HG02970 (cell line): ENCODE data around the gene ARL6IP4.
A peak's percentile ranks its signal among the peaks of the same experiment; 100 is the strongest.

ENCODE experiments used
- ATAC-seq: cut with Tn5 transposase; IDR thresholded peaks from one replicate; pipeline ENCODE4 v1.9.1; 2021; ENCODE audit warnings: mild to moderate bottlenecking, moderate library complexity, moderate number of reproducible peaks; ENCODE audit not compliant: unreplicated experiment, low FRiP score

ARL6IP4 gene

GRCh38 chr12:122977655-122978392 lies 2.7 kb upstream of the ARL6IP4 start:
- no peak for ATAC-seq

DNA sequence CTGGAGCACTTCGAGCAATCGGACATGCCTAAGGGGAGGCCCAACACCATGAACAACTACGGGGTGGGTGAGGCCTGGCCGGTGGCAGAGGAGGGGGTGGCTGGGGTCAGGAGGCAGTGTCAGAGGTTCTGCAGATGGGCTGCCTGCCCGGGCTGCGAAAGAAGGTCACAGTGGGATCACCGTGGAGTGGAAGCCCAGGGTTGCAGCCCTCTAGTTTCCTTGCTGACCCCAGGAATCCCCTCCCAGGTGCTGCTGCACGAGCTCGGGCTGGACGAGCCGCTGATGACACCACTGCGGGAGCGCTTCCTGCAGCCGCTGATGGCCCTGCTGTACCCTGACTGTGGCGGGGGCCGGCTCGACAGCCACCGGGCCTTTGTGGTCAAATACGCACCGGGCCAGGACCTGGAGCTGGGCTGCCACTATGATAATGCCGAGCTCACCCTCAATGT lies 1.9 kb upstream of the ARL6IP4 start:
- ATAC-seq: no peak

- no peak for ATAC-seq
These were observed 1.2 kb upstream of the ARL6IP4 start for GRCh38 chr12:122979001-122979907.

- no peak for ATAC-seq
These were observed 636 bp upstream of the ARL6IP4 start for GRCh38 chr12:122979908-122980182.

DNA sequence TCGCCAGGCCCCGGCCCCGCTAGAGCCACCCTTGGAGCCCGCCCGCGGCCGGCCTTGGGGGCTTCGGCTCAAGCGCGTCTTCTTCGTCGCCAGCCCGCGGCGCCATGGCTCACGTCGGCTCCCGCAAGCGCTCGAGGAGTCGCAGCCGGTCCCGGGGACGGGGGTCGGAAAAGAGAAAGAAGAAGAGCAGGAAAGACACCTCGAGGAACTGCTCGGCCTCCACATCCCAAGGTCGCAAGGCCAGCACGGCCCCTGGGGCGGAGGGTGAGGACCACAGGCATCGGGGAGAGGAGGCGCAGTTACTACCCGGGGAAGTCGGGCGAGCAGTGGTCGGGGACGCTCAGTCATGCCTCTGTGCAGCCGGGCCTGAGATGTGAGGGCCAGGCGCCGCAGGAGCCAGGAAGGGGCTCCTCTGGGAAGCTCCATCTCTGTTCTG lies 573 bp downstream of the ARL6IP4 start:
- ATAC-seq: peak; percentile 25

- no peak for ATAC-seq
These were observed 1.4 kb downstream of the ARL6IP4 start for GRCh38 chr12:122981587-122982476.

- no peak for ATAC-seq
These were observed 2.0 kb downstream of the ARL6IP4 start for GRCh38 chr12:122982477-122982815.

DNA sequence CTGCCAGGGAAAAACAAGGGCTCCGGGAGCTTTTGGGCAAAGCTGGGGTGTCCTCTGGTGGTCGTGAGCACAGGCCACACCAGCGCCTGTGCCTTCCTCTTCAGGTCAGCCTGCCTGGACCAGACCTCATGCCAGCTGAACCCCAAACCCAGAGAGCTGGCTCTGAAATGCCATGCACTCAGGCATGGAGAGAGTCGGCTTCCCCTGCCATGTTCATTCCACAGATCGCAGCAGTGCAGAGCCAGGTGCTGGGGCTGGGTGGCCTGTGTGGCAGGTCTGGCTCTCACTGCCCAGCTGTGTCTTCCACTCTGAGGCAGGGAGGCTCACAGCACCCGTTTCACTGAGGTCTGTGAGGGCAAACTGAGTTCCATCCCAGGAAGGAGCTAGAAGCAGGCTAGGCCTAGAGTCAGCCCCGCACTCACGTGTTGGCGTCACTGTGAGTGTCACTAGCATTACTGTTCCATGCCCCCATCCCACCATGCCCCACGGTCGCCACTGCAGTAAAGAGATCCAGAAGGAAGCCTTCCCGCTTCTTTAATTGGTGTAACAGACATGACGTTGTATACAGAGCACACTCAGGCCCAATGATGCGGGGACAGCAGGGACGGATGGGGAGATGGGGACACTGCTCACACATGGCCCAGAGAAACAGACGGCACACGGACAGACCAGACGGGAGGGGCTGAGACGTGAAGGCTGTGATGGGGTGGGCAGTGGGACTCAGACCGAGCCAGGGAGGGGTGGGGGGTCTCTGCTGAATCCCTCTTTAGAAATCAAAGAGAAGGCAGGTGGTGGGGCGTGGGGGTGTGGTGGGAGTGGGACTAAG lies 2.7 kb downstream of the ARL6IP4 start:
- ATAC-seq: no peak

GRCh38 chr12:122983789-122984515 lies 3.5 kb downstream of the ARL6IP4 start:
- no peak for ATAC-seq

- ATAC-seq: no peak
These were observed 4.3 kb downstream of the ARL6IP4 start for GRCh38 chr12:122984612-122985337.

DNA sequence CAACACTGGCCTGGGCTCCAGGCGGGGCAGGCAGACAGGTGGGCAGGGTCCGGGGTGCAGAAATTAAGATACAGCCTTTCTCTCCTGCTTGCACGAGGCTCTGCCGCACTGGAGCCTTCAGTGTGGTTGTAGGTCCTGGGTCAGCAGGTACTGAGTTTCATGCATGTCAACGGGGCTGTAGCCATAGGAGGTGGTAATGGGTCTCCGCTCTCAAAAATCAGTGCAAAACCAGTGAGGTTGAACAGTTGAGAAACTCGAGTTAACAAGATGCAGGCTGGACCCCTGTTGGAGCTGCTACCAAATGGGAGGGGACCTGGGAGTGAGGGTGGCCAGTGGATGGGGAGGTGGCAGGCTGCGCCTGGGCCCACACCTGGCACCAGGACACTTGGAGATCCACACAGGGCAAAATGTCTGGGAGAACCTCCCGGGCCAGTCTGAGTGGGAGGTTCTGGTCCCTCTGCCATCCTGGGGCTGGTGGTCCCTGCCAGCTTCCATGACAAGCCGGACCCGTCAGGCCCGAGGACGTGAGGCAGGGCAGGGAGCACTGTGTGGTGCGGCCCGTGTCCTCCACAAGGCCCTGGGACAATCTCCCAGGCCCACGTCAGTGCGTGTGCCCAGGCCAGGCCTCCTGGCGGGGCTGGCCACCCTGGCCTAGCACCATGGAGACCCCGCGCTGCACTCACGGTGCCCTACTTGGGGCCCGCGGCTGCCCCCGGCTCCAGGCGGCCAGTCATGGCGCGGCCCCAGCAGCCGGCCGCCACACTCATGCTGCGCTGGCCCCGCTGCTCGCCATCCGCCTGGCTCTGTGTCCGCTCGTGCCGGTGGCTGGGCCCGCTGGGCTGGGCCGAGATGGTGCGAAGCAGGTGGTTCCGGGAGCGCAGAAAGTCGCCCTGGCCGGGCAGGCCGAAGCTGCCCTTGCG lies 5.1 kb downstream of the ARL6IP4 start:
- ATAC-seq: no peak

DNA sequence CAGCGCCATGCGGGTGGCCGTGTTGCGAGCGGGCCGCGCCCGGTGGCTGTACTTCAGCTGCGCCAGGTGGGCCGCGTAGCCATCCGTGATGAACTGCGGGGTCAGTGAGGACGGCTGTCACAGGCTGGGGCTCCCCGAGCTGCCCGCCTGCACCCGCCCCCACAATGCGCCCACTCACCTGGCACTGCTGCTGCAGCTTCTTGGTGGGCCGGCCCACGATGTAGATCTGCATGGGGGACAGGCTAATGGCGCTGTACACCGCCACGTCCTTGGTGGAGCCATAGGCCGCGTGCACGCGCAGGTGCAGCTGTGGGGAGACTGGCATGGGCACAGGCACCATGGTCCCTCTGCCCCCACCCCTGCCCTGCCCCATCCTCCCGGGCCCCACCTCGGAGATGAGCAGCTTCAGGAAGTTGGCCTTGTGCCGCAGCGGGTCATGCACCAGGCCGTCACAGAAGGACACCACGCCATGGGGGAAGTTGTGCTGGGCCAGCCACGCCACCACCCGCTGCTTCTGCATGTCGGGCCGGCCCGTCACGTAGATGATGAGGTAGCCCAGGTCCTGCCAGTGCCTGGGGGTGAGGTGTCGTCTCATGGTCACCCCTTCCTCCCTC lies 5.9 kb downstream of the ARL6IP4 start:
- ATAC-seq: no peak

- no peak for ATAC-seq
These were observed 6.8 kb downstream of the ARL6IP4 start for GRCh38 chr12:122987086-122987951.

- no peak for ATAC-seq
These were observed 7.6 kb downstream of the ARL6IP4 start for GRCh38 chr12:122988036-122988435.

- ATAC-seq: no peak
These were observed 8.2 kb downstream of the ARL6IP4 start for GRCh38 chr12:122988612-122989212.
